ENCODE results near the gene RUFY4.

GRCh38 chr2:218130822-218131221 lies 61.8 kb downstream of the RUFY4 start:
- TF ChIP-seq EZH2 (IDR thresholded peaks at IDR 0.05; ENCODE audit: low read length) (no peak), CTCF (optimal IDR thresholded peaks at IDR 0.05 in 1 of 3, IDR thresholded peaks at IDR 0.05 in 1 of 3, conservative IDR thresholded peaks at IDR 0.05 in 1 of 3; ENCODE audit: extremely low read depth in 1 of 3, insufficient read depth in 2 of 3, low read length in 3 of 3) (no peak)
